ENCODE results near the gene DNAJC15.

GRCh38 chr13:42984026-42984425 is 39.4 kb upstream of the DNAJC15 start:
- TF ChIP-seq CTCF (IDR thresholded peaks at IDR 0.05) (no peak), POLR2A (IDR thresholded peaks at IDR 0.05) (no peak)

All from heart left ventricle (tissue), 13 donors.